Astrocyte of the cerebellum (primary cell): ENCODE results near the gene CREBL2.
"Not testable (repeated sequence)": the region's sequence is repeated elsewhere in the genome, so short reads cannot be mapped to it uniquely, and the experiment has no call there.

Source experiments
- DNase-seq: peaks from one replicate; pipeline ENCODE4 v3.0.0-alpha.2; 2011; ENCODE audit warnings: low read depth
- H3K4me3 ChIP-seq: 2 replicates; pipeline ENCODE4 v1.5.1; 2011; ENCODE audit warnings: mild to moderate bottlenecking, low read depth, low read length, moderate library complexity
- in situ Hi-C: cut with HindIII; loops from 2 replicates; pipeline ENCODE4 v1.10.0; 2017; ENCODE audit warnings: low sequenced_read_pairs
- TF ChIP-seq, protein P1 (sequence below): IDR thresholded peaks from 2 replicates; pipeline ENCODE4 v1.5.1; 2012; ENCODE audit warnings: low read length, low read depth, moderate library complexity, mild to moderate bottlenecking; ENCODE audit errors: missing control alignments

Gene CREBL2

DNA sequence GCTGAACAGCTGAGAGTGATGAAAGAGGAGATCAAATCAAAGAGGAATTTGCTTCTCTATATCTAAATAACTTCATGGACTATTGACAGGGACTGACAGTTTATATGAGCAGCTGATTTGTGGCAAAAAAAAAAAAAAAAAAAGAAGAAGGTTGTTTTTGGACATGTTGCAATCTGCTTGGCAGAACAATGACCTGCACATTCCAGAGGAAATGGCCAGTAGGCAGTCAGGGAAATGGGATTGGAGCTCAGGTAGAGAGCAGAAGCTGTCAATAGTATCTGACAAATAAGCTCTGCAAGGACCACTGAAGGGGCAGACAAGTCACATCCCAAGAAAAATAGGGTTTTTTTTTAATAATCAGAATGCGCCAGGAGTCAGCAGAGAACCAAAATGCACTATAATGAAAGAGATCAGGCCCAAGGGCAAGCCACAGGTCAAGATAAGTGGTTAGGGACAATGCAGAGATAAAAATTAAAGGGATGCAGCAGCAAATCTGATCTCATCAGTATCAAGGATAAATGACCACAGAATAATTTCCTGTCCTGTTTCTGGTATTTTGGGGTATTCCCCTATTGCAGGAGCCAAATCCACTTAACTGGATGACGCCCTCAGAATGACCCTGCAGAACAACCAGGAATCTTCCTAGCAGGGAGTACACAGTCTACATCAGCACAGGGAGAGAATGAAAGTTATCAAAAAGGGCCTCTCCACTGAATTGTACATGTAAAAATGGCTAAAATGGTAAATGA is 26.4 kb upstream of the CREBL2 start:
- in situ Hi-C loops: no loop called here
- DNase-seq: no peak
- no peak overlapping the region for H3K4me3 ChIP-seq
- TF ChIP-seq, protein P1, sequence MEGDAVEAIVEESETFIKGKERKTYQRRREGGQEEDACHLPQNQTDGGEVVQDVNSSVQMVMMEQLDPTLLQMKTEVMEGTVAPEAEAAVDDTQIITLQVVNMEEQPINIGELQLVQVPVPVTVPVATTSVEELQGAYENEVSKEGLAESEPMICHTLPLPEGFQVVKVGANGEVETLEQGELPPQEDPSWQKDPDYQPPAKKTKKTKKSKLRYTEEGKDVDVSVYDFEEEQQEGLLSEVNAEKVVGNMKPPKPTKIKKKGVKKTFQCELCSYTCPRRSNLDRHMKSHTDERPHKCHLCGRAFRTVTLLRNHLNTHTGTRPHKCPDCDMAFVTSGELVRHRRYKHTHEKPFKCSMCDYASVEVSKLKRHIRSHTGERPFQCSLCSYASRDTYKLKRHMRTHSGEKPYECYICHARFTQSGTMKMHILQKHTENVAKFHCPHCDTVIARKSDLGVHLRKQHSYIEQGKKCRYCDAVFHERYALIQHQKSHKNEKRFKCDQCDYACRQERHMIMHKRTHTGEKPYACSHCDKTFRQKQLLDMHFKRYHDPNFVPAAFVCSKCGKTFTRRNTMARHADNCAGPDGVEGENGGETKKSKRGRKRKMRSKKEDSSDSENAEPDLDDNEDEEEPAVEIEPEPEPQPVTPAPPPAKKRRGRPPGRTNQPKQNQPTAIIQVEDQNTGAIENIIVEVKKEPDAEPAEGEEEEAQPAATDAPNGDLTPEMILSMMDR: no peak

- TF ChIP-seq, protein P1: no peak
- DNase-seq: no peak
- in situ Hi-C loops: no loop called here
- H3K4me3 ChIP-seq: no peak overlapping the region
Measured at GRCh38 chr12:12586879-12587675, 24.6 kb upstream of the CREBL2 start.

GRCh38 chr12:12587878-12588277 is 23.8 kb upstream of the CREBL2 start:
- in situ Hi-C loops: no loop called here
- DNase-seq: no peak
- TF ChIP-seq, protein P1: no peak
- H3K4me3 ChIP-seq: no peak overlapping the region

- in situ Hi-C loops, H3K4me3 ChIP-seq, DNase-seq: not testable (repeated sequence)
Measured at GRCh38 chr12:12588436-12588835, 23.2 kb upstream of the CREBL2 start.

DNA sequence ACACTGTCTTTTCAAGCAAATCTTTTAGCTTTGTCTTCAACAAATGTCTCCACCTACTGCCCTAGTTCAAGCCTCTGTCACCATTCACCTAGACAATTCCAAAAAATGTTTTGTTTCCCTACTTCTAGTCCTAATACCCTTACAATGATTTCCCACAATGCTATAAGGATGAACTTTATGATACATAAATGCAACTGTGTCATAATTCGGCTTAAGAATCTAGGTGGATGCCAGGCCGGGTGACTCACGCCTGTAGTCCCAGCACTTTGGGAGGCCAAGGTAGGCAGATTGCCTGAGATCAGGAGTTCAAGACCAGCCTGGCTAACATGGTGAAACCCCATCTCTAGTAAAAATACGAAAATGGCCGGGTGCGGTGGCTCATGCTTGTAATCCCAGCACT is 20.7 kb upstream of the CREBL2 start:
- TF ChIP-seq, protein P1: no peak
- no peak for DNase-seq
- H3K4me3 ChIP-seq: no peak overlapping the region
- in situ Hi-C loops: no loop called here

DNA sequence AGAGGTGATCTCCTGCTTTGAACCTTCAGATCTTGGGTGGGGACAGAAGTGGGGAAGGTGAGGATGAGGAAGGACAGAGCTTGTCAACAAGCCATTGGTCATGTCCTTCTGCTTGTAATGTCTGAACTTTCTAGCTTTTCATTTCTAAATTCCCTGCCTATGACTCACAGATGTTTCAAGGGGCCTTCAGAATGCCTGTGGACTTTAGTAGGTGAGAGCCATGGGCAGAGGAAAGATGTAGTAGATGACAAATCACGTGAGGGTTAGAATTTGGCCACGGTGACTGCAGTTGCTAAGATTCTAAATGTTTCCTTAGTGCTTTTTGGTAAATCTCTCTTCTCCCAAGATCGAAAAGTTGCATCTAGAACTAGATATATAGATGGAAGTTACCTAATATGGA is 18.7 kb upstream of the CREBL2 start:
- H3K4me3 ChIP-seq: no peak overlapping the region
- TF ChIP-seq, protein P1: no peak
- DNase-seq: no peak
- in situ Hi-C loops: no loop called here

DNA sequence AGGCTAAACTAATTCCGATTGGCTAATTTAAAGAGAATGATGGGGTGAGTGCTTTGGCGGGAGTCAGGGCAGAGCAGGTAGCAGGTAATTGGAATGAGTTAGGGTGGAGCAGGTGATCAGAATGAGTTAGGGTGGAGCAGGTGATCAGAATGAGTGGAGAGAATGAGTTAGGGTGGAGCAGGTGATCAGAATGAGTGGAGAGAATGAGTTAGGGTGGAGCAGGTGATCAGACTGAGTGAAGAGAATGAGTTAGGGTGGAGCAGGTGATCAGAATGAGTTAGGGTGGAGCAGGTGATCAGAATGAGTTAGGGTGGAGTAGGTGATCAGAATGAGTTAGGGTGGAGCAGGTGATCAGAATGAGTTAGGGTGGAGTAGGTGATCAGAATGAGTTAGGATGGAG is 15.7 kb upstream of the CREBL2 start:
- H3K4me3 ChIP-seq, DNase-seq: not testable (repeated sequence)
- in situ Hi-C loops: loop anchor here (5.0 kb wide), 1 partner anchor 66 kb away; no protein-coding TSS in a partner anchor

DNA sequence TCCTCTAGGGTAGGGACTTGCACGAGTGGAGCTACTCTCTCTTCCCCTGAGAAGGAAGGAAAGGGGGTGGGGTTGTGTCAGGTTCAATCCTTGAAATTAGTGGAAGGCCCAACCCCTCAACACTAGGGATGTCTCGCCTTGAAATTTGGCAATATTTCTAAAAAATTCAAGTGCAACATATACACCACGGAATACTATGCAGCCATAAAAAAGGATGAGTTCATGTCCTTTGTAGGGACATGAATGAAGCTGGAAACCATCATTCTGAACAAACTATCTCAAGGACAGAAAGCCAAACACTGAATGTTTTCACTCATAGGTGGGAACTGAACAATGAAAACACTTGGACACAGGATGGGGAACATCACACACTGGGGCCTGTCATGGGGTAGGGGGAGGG is 15.1 kb upstream of the CREBL2 start:
- H3K4me3 ChIP-seq: not testable (repeated sequence)
- in situ Hi-C loops: loop anchor here (5.0 kb wide), 1 partner anchor 66 kb away; no protein-coding TSS in a partner anchor

More for the DNA sequence above, 15.1 kb upstream of the CREBL2 start:
- DNase-seq: not testable (repeated sequence)
